Activated T-cell treated with anti-CD3 and anti-CD28 coated beads for 48 hours (primary cell): ENCODE results near the gene NFIC.
"Not testable (repeated sequence)": the region's sequence is repeated elsewhere in the genome, so short reads cannot be mapped to it uniquely, and the experiment has no call there.

ENCODE experiments used
- DNase-seq: peaks from one replicate; pipeline ENCODE4 v3.0.0-alpha.2; 2020; ENCODE audit warnings: low read depth

NFIC gene

DNA sequence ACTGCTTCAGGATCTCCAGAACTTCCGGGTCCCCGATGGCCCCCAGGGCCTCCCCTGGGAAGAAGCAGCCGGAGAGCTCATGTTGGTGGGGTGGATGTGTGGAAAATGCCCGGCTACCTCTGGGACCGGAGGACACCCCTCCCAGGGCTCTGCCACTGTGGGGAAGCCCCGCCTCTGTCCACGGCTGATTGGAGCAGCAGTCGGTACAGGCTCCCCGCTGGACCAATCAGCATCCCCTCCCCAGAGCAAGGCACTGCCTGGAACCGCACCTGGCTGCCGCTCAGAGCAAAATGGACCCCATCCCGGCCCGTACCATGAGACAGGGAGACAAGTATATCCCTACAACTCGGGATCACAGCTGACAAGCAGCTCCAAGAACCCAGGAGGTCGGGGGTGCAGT is 127.7 kb downstream of the NFIC start:
- no peak for DNase-seq

DNA sequence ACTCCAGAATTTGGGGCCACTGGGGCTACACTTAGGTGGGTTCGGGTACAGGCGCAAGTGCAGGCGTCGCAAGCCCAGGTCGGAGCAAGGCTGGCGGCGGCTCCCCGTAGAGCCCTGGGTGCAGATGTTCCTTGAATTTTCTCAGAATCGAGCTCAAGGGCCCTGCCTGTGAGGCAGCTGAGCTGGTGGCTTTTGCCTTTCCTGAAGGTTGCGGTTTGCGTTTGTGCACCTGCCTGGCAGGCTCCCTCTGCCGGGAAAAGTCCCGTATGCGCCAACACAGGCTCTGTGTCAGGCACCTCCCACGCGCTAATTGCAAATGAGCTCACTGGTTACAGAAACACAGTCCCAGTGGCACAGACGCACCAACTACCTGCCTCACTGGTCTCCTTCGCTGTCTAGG is 128.2 kb downstream of the NFIC start:
- peak; percentile 48 for DNase-seq

- DNase-seq = no peak
Measured at GRCh38 chr19:3496392-3497273, 130.2 kb downstream of the NFIC start.

- no peak for DNase-seq
Measured at GRCh38 chr19:3497757-3498520, 131.6 kb downstream of the NFIC start.

- no peak for DNase-seq
Measured at GRCh38 chr19:3499738-3500428, 133.5 kb downstream of the NFIC start.

- DNase-seq = peak; percentile 93
Measured at GRCh38 chr19:3500429-3501101, 134.2 kb downstream of the NFIC start, which contains the start of gene DOHH. DOHH (minus strand) TSS chr19:3500674; CDS start chr19:3496814, 3,860 bp downstream.

DNA sequence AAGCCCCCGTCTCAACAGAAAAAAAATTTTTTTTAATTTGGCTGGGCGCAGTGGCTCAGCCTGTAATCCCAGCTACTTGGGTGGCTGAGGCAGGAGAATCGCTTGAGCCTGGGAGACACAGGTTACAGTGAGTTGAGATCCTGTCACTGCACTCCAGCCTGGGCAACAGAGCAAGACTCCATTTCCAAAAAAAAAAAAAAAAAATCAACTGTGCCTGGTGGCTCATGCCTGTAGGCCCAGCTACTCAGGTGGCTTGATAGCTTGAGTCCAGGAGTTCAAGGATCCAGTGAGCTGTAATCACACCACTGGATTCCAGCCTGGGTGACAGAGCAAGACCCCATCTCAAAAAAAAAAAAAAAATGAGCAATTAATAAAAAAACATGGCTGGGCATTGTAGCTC is 135.4 kb downstream of the NFIC start:
- no peak for DNase-seq

GRCh38 chr19:3503036-3503572 is 136.7 kb downstream of the NFIC start:
- no peak for DNase-seq

DNA sequence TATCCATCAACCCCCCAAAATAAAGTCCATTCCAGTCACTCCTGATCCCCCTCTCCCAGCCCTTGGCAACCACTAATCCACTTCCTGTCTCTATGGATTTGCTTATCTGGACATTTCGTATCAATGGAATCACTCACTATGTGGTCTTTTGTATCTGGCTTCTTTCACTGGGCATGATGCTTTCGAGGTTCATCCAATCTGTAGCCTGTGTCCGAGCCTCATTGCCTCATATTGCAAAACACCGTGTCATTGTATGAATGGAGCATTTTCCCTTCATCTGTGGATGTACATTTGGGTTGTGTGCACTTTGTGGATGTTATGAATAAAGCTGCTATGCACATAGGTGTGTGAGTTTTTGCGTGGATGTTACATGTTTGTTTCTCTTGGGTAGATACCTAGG is 138.4 kb downstream of the NFIC start:
- no peak for DNase-seq

DNA sequence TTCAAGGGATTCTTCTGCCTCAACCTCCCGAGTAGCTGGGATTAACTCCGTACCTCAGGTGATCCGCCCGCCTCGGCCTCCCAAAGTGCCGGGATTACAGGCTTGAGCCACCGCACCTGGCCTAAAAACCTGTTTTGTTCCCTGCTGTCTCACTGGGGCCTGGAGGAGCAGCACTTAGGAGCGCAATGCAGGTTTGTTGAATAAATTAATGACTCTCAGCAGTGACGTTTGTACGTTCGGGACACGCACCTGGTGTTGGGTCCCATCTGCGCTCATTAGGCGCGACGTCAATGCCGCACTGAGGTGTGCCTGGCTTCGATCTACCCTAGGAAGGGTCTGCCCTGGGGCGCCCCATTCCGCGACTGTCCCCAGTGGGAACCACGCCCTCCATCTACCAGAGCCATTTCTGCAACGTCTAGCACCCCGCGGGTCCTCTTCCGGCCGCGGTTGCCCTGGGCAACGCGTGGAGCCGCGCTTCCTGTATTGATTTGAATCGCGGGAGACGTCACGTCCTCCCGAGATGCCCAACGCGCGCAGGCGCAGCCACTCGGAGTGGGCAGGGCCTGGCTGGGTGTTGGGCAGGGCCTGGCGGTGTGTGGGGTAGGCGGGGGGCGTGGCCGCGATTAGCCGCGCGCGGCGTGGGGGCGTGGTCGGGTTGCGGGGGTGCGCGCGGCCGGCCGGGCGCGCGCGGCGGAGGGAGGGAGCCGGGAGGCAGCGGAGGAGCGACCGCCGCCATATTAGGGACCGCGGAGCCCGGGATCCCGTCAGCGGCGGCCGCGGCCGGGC is 139.4 kb downstream of the NFIC start, which contains the start of gene FZR1:
Gene FZR1 (plus strand): TSS at position 714 of the 786 bp plus-strand sequence. CDS start 16,679 bp downstream, outside the sequence.
- DNase-seq = peak; percentile 100

DNA sequence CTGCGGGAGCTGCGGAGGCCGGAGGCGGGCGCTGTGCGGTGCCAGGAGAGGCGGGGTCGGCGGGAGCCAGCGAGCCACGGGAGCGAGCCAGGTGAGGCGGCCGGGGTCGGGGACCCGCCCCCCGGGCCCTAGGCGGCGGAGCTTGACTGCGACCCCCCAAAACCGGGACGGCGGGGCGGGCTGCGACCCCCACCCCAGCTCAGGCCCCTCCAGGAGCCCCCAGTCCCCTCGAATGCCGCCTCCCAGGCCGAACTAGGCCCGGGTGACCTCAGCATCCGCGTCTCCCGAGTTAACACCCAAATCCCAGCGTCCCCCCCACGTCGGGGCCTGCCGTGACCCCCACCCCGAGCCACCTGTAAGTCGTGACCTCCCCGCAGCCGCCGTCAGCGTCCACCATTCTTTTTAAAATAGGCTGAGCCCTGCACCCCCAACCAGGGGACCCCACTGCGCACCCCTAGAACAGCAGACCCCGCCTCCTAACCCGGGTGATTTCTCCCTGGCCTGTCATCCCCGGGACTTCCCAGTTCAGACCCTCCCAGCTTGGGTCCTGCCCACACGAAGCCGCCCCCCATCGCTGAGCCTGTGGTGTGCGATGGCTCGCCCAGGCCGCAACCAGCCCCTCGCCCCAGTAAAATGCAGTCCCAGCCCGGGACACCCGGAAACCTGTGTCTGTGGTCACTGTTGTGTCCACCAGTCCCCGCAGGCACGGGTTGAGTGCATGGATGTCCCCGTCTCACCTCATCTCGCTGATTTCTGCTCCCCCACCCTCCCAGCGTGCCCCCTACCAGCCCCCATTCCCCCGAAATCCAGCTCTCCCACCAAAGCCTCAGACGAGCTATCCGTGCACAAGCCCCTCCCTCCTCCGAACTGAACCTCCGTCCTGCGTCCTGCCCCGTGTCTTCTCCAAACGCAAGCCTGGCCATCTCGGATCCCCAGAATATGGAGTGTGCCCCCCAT is 140.3 kb downstream of the NFIC start:
- DNase-seq = no peak

DNA sequence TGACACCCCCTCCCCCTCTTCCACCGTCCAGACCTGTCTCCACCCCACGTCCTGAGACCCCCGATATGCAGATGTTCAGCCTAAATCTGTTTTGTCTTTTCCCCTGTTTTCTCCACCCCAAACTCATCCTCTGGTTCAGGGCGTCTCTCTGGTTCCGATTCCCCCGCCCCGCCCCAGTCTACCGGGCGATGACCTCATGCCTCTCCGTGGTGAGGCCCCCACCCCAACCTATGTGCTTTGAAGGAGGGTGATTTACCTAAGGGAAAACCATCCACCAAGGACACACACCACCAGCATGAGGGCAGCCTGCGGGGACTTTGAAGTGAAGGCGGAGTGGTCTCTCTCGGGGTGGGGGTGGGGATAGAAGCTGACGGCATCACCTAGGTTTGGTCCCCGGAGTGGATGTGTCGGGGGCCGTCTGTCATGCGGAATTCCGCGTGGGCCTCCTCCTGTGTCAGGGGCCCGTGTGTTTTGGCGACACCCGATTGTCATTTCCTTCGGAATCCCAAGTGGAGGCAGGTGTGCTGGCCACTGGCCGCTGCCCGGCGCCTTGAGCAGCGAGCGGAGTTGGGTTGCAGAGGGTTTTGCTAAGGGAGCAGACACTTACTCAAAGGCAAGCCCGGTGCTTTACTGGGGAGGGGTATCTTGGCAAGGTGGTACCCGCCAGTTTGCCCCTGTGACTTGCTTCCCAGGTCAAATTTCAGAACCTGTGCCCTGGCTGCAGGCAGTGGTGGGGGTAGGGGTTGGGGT is 141.2 kb downstream of the NFIC start:
- no peak for DNase-seq

DNA sequence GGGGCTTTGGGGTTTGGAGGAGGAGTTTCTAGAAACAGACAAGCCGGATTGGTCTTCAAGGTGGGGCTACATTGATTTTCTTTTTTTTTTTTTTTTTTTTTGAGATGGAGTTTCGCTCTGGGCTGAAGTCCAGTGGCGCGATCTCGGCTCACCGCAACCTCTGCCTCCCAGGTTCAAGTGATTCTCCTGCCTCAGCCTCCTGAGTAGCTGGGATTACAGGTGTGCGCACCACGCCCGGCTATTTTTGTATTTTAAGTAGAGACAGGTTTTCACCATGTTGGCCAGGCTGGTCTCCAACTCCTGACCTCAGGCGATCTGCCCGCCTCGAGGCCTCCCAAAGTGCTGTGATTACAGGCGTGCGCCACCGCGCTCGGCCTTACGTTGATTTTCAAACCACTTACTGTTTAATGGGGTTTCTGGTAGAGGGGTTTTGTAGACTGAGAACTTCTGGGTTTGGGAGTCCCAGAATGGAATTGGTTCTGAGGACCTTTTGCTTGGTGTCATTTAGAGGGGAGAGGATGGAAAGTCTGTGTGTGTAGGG is 141.8 kb downstream of the NFIC start:
- not testable (repeated sequence) for DNase-seq

- no peak for DNase-seq
Measured at GRCh38 chr19:3508771-3509535, 142.6 kb downstream of the NFIC start.

GRCh38 chr19:3509566-3509989 is 143.2 kb downstream of the NFIC start:
- DNase-seq = peak; percentile 44

GRCh38 chr19:3510727-3511126 is 144.3 kb downstream of the NFIC start:
- DNase-seq = no peak

- DNase-seq = no peak
Measured at GRCh38 chr19:3511506-3512251, 145.3 kb downstream of the NFIC start.
